GM18519 (cell line): ENCODE measurements around the gene SHISAL1.

Experiments
- ATAC-seq: cut with Tn5 transposase; IDR thresholded peaks from one replicate; pipeline ENCODE4 v1.9.1; 2021; ENCODE audit warnings: mild to moderate bottlenecking, moderate library complexity; ENCODE audit not compliant: unreplicated experiment, low FRiP score

SHISAL1 gene

DNA sequence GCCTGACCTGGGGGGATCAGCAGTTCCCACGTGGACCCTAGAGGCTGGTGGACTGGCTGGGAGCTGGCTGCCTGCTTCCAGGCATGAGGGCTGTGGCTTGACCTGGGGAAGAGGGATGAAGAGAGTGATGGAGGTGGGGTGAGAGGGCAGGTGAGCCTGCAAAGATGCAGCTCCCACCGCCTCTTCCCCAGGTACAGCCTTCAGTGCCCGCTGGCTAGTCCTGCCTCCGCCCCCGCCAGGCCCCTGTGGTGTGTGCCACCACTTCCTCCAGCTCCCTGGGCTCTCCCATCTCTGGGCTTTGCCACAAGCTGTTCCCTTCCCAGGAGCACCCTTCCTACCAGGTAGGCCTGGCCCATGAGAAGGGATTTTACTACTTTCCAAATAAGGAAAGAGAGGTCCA, 112.9 kb downstream of the SHISAL1 start:
- ATAC-seq = no peak

DNA sequence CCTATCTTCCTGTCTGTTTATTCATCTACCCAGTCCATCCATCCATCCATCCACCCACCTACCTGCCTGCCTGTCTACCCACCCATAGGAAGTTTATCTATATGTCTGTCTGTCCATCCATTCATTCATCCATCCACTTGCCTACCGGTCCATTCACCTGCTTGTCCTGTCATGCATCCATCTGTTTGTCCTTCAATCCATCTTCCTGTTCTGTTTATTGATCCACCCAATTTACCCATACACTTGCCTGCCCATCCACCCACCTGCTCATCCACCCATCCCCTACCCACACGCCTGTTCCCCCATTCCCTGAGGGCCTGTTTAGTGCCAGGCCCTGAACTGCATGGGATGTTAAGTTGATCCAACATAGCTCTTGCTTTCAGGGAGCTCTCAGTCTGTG, 113.6 kb downstream of the SHISAL1 start:
- ATAC-seq = no peak

DNA sequence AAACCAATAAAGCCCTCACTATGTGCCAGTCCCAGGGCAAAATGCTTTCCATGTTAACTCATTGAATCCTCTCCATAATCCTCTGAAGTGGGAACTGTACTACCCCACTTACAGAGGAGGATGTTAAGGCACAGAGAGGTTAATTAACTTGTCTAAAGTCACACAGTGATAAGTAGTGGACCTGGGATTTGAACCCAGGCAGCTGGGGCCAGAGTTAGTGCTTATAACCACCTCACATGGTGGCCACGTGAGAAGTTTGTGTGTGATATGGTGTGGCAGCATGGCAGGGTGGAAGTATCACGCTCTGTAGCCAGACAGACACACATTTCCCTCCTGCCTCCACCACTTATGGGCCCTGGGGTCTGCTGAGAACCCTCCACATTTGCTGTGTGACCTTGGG, 115.5 kb downstream of the SHISAL1 start:
- no peak for ATAC-seq

DNA sequence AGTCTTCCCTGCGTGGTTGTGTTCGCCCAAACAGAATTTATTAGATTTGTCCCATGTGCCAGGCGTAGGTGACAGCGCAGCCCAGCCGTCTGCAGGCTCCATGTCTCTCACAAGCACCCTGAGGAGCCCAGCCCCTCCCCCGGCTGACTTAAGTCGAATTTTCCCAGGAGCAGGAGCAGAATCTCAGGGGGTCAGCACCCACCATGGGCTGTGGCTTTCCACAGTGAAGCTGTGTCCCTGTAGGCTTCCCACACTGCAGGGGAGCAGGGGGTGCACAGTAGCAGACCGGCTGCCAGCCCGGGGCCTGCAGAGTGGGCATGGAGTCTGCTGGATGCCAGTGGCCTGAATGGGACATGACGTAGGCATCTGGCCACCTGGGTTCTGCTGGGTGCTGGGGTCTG, 116.0 kb downstream of the SHISAL1 start:
- no peak for ATAC-seq

DNA sequence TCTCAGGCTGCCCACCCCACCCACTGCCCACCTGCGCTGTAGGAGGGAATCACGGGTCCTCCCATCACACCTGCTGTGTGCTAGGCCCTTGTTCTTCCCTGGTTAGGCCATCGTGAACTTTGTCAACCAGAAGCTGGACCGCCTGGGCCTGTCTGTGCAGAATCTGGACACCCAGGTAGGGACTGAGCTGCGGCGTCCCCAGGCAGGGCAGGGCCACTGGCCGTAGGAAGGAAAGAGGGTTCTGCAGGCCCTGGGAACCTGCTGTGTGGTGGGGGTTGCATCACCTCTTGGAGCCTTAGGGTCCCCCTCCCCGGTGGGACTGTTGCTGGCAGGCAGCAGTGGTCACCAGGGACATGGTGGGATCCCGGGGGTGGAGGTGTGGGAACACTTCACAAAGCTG, 116.5 kb downstream of the SHISAL1 start:
- no peak for ATAC-seq

DNA sequence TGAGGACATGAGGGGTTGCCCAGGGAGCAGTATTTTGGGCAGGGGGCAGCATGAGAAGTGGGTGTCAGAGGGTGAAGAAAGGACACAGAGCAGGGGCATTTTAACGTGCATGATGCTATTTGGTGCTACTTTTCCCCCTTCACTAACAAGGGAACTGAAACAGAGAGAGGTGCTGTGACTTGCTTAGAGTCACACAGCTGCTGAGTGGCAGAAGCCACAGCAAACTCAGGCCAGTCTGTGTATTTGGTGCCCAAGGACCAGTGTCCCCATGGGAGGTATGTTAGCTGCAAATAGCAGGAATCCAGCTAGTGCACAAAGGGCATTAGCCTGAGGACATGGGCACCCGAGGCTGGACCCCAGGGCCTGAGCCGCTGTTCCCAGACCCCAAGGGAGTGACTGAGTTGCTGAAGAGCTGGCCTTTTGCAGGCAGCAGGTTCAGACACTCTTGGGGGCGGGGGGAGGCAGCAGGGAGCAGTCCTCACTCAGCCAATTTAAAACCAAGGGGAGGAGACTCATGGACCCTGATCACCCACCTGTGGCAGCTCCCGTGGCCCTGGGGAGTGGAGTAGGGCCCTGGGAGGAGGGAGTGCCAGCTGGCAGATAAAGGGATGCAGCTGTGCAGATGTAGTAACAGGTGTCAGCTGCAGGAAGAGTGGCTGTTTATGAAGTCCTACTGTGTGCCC, 117.4 kb downstream of the SHISAL1 start:
- no peak for ATAC-seq

DNA sequence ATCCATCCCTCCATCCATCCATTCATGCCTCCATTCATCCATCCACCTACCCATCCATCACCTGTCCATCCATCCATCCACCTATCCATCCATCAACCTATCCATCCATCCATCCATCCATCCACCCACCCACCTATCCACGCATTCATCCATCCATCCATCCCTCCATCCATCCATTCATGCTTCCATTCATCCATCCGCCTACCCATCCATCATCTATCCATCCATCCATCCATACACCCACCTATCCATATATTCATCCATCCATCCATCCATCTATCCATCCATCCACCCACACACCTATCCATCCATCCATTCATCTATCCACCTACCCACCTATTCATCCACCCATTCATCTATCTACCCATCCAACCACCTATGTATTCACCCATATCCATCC, 118.2 kb downstream of the SHISAL1 start:
- ATAC-seq = no peak
